ENCODE measurements around the gene ALDOC.

- TF ChIP-seq CTCF (conservative IDR thresholded peaks at IDR 0.05; ENCODE audit: low read length), result no peak
- no peak for TF ChIP-seq EZH2phosphoT487 (IDR thresholded peaks at IDR 0.05; ENCODE audit: borderline replicate concordance, low read depth, low read length)
These were observed 43.3 kb upstream of the ALDOC start for GRCh38 chr17:28620010-28620409.

All from OCI-LY7 (cell line).